HG03025 (cell line): ENCODE data around the gene GTF3C4.

Experiments
- ATAC-seq: cut with Tn5 transposase; IDR thresholded peaks from one replicate; pipeline ENCODE4 v1.9.1; 2021; ENCODE audit warnings: mild to moderate bottlenecking, moderate library complexity; ENCODE audit not compliant: unreplicated experiment, low FRiP score

GTF3C4 gene, protein sequence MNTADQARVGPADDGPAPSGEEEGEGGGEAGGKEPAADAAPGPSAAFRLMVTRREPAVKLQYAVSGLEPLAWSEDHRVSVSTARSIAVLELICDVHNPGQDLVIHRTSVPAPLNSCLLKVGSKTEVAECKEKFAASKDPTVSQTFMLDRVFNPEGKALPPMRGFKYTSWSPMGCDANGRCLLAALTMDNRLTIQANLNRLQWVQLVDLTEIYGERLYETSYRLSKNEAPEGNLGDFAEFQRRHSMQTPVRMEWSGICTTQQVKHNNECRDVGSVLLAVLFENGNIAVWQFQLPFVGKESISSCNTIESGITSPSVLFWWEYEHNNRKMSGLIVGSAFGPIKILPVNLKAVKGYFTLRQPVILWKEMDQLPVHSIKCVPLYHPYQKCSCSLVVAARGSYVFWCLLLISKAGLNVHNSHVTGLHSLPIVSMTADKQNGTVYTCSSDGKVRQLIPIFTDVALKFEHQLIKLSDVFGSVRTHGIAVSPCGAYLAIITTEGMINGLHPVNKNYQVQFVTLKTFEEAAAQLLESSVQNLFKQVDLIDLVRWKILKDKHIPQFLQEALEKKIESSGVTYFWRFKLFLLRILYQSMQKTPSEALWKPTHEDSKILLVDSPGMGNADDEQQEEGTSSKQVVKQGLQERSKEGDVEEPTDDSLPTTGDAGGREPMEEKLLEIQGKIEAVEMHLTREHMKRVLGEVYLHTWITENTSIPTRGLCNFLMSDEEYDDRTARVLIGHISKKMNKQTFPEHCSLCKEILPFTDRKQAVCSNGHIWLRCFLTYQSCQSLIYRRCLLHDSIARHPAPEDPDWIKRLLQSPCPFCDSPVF

GRCh38 chr9:132670457-132671391 is at the start of gene GTF3C4:
TSS of gene GTF3C4 (plus strand) at chr9:132670464. CDS start at chr9:132670599, 135 bp downstream.
- no peak for ATAC-seq

DNA sequence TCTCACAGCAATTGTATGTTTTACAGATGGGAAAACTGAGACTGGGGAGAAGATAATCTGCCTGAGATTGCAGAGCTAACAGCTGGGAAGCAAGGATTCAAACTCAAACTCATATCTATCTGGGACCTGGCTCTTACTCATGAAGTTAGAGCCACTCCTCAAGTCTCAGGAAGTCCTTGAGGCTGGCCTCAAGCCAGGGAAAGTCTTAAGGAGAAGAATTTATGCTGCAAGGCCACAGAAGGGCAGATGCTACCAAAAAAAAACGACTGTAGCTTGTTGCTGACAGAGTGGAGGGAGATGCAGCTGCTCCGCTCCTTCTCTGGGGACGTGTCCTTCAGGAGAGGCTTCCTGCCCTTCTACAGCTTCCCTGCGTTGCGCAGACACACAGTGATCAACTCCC is 48.1 kb upstream of the GTF3C4 start:
- ATAC-seq: no peak

DNA sequence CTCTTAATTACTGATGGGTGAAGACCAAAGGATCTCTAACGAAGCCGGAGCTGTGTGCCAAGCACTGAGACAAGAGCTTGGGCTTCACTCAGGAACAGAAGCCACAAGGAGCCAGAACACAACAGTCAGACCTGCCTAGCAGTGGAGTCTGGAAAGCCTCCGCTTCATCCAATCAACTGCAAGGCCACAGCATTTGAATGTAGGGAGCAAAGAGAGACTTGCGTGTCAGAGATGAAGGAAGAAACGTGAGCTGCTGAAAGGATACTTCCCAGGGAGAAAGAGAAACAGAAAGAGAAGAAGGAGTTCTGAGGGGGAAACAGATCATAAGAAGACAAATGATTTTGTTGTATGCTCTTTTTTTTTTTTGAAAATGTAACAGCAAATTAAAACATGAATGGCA is 44.0 kb upstream of the GTF3C4 start:
- ATAC-seq: no peak

- no peak for ATAC-seq
Observed at GRCh38 chr9:132627106-132627505, 43.2 kb upstream of the GTF3C4 start.

DNA sequence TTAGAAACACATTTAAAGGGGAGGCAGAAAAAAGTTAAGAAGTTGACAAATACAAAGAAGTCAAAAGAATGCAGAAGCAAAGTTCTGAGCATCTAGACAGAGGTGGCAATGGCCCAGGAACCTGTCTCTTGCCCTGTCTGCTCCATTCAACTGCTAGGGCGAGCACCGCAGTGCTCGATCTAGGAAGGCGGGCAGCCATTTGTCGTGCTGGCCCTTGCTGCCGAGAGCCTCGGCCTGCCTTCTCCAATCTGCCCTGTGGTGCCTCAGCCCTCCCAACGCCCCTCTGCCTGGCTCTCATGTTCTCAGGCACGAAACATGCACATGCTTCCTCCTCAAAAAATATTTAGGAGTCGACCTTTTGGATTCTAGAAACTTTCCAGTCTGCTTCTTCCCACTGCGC is 42.7 kb upstream of the GTF3C4 start:
- ATAC-seq: no peak

DNA sequence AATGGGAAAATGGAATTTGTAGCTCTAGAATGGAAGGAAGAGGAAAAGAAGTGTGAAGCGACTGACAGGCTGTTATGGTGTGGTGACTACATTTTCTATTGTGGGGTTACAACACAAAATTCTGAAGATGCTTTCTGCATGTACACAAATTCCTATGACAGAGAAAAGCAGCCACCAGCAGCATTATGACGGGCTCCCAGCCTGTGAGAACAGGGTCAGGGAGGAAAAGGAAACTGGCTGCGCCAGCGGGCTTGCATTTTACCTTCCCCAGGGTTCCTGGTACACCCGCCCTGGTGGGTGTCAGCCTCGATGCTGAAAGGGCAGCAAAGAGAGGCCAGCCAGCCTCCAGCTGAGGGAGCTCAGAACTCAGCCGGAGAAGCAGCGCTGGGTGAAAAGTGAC is 41.5 kb upstream of the GTF3C4 start:
- no peak for ATAC-seq

- no peak for ATAC-seq
Observed at GRCh38 chr9:132630116-132630515, 40.1 kb upstream of the GTF3C4 start.

- no peak for ATAC-seq
Observed at GRCh38 chr9:132630811-132631210, 39.5 kb upstream of the GTF3C4 start.

- no peak for ATAC-seq
Observed at GRCh38 chr9:132631280-132631679, 39.0 kb upstream of the GTF3C4 start.

- no peak for ATAC-seq
Observed at GRCh38 chr9:132631685-132632084, 38.6 kb upstream of the GTF3C4 start.

- ATAC-seq: no peak
Observed at GRCh38 chr9:132632413-132633129, 37.7 kb upstream of the GTF3C4 start.

GRCh38 chr9:132634327-132634726 is 35.9 kb upstream of the GTF3C4 start:
- ATAC-seq: no peak

DNA sequence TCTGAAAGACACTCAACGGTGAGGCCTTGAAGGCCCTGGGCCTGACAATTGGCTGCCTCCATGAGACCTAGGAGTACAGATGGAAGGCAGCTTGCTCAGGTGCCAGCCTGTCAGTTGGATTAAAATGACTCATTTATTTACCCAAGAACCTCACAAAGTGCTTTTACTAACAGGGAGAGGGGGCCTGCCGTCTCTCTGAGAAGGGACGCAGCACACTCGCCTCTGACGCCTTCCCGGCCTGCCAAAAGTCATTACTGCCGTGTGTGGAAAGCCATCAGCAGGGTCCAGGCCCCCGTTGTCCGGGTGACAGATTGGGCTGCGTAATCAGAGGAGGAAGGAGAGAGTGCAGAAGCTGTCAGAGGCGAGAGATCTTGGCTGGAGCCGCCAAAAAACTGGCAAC is 32.9 kb upstream of the GTF3C4 start:
- no peak for ATAC-seq

GRCh38 chr9:132637801-132638200 is 32.5 kb upstream of the GTF3C4 start:
- no peak for ATAC-seq

DNA sequence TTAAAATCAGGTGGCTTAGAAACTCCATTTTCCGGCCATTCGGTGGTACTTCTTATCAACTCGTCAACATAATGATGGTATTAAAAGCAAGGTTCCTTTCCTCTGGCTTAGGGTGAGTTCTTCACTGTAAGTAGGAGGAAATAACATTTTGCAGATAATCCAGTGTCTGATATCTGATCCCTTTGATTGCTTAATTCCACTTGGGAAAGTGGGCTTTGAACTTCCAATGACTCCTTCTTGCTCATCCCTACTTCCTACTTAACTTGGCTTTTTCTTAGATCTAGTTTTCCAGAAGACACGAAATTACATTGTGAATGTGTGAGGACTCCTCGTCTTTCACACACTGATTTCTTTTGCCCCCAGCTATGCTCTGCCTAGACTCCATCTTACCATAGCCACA is 32.0 kb upstream of the GTF3C4 start:
- ATAC-seq: no peak

GRCh38 chr9:132639322-132639721 is 30.9 kb upstream of the GTF3C4 start:
- ATAC-seq: no peak

DNA sequence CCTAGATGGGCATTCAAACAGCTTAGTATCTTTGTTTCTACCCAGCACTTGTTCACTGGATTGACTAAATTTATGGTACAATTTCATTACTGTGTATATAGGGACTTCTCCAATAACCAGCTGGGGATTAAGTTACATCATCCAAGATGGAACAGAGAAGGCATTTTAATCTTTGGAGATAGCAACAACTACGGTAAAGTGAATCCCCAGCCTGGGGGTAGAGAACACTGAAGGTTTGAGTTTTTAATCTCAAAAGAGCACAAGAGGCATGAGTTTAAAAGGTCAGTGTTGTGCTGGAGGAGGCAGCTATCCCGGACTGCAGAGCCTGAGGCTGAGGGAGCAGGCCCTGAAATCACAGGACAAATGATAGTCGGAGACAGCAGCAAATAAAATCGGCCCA is 29.0 kb upstream of the GTF3C4 start:
- ATAC-seq: no peak

DNA sequence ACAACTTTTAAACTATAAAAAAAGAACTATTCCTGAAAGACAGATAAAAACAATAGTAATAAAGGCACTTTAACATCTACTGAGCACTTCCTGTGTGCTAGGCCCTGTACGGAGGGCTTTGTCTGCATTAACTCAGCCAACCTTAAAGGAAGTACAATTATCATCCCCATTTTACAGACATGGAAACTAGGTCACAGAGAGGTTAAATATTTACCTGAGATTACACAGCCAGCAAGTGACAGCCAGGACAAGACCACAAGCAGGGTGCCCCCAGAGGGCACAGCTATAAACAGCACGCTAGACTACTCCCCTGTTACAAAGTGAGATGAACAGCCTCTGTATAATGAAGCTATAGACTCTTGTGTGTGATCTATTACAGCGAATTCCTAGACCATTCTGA is 26.0 kb upstream of the GTF3C4 start:
- ATAC-seq: no peak

- no peak for ATAC-seq
Observed at GRCh38 chr9:132645306-132645705, 25.0 kb upstream of the GTF3C4 start.

DNA sequence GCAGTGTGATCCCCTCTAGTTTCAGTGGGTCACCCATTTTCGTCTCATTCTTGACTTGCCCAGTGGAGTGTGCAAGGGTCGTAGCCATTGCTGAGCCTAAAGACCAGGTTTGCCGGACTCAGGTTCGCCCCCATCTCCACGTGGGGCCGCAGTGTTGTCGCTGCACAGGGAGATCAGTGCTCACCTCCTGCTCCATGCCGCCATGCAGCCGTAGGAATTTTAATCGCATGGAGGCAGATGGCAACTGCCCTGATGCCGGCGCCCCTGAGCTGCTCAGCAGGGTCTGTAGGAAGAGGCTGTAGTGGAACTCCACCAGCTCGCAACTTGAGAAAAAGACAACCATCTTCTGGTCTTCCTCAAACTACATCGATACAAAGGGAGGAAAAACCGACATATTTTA is 24.6 kb upstream of the GTF3C4 start:
- ATAC-seq: no peak
